GM12878 (cell line): ENCODE results near the gene PCSK6. TPM values are rescaled to one million over a fixed set of nuclear protein-coding genes. Genes with fewer than 3 reads are reported as not detected.

Source experiments
- ATAC-seq: fragments of 200-7000 bp; cut with Tn5 transposase; 3 replicates; pipeline ENCODE4 v1.9.1; 2020; ENCODE audit warnings: mild to moderate bottlenecking, moderate library complexity
- BruUV-seq: library from RNA; stranded (reverse); fragments of 400-500 nt; replicated peaks from 2 replicates; lab custom pipeline; 2021; lab: Mats Ljungman, UMichigan
- CTCF ChIA-PET: fragments of 300-600 bp; sonication (Branson Sonifier 250); formaldehyde crosslinking; extraction: SDS; loops from one replicate; lab custom pipeline; 2021; ENCODE audit warnings: inconsistent platforms; lab: Yijun Ruan, JAX
- POLR2A ChIA-PET: fragments of 350-600 bp; formaldehyde crosslinking; extraction: SDS; loops from one replicate; lab custom pipeline; 2021; ENCODE audit warnings: inconsistent platforms; lab: Charles Lee
- RAD21 ChIA-PET: fragments of 300-600 bp; sonication (Branson Sonifier 250); formaldehyde crosslinking; loops from one replicate; lab custom pipeline; 2023; ENCODE audit warnings: antibody characterized with exemption; ENCODE audit not compliant: unreplicated experiment; lab: Charles Lee
- SMC1A ChIA-PET: fragments of 300-600 bp; sonication (Branson Sonifier 250); formaldehyde crosslinking; loops from one replicate; lab custom pipeline; 2023; ENCODE audit not compliant: unreplicated experiment, uncharacterized antibody; lab: Charles Lee
- DNase-seq: peaks from one replicate; pipeline ENCODE4 v3.0.0-alpha.2; 2011; ENCODE audit warnings: low read depth, low spot score
- FAIRE-seq: peaks from 3 replicates; lab custom pipeline; 2011; peaks lifted over from hg19 to GRCh38; lab: Jason Lieb, UNC
- H2AFZ ChIP-seq: 2 replicates; pipeline ENCODE4 v1.6.0; 2011; ENCODE audit warnings: low read depth, low read length, control low read depth; ENCODE audit not compliant: control insufficient read depth
- H3K27ac ChIP-seq: 2 replicates; pipeline ENCODE4 v1.5.1; 2011; ENCODE audit warnings: control low read depth; ENCODE audit not compliant: control insufficient read depth, insufficient read depth
- H3K27me3 ChIP-seq, 2 experiments: replicated peaks in 1 of 2; 2 replicates each; pipeline versions ENCODE4 v1.6.0 to v1.6.1; 2011; ENCODE audit warnings: low read length in 1 of 2; ENCODE audit not compliant: control insufficient read depth in 2 of 2, insufficient read depth in 2 of 2
- H3K36me3 ChIP-seq, 2 experiments: 2 replicates each; pipeline ENCODE4 v1.5.1; 2011; ENCODE audit warnings: low read length in 1 of 2; ENCODE audit not compliant: control insufficient read depth in 2 of 2, insufficient read depth in 2 of 2
- H3K4me1 ChIP-seq: 2 replicates; pipeline ENCODE4 v1.6.1; 2011; ENCODE audit warnings: mild to moderate bottlenecking, low read length, moderate library complexity, mixed read lengths; ENCODE audit not compliant: control insufficient read depth, insufficient read depth
- H3K4me2 ChIP-seq: 2 replicates; pipeline ENCODE4 v1.6.0; 2011; ENCODE audit warnings: control low read depth; ENCODE audit not compliant: control insufficient read depth, insufficient read depth
- H3K4me3 ChIP-seq: fragments of 200-600 bp; sonication (generic); 2 replicates; pipeline ENCODE4 v1.5.1; 2016
- H3K79me2 ChIP-seq: 2 replicates; pipeline ENCODE4 v1.6.0; 2011; ENCODE audit warnings: low read length; ENCODE audit not compliant: control insufficient read depth, insufficient read depth
- H3K9ac ChIP-seq: 2 replicates; pipeline ENCODE4 v1.8.0; 2011; ENCODE audit warnings: low read length, control low read depth, mixed read lengths; ENCODE audit not compliant: control insufficient read depth, insufficient read depth
- H3K9me3 ChIP-seq: replicated peaks from 3 replicates; pipeline ENCODE4 v1.5.1; 2011; ENCODE audit warnings: mild to moderate bottlenecking, low read length; ENCODE audit not compliant: control insufficient read depth, insufficient read depth
- H4K20me1 ChIP-seq: 2 replicates; pipeline ENCODE4 v1.6.0; 2011; ENCODE audit not compliant: control insufficient read depth, insufficient read depth
- CBX5 ChIP-seq: sonication (generic); IDR thresholded peaks from 2 replicates; pipeline ENCODE4 v1.6.1; 2016; ENCODE audit warnings: low read depth, moderate library complexity, mild to moderate bottlenecking, inconsistent platforms
- CHD4 ChIP-seq: fragments of 200-600 bp; sonication (generic); IDR thresholded peaks from 2 replicates; pipeline ENCODE4 v1.6.1; 2016; ENCODE audit warnings: mild to moderate bottlenecking
- CTCF ChIP-seq, 3 experiments: IDR thresholded peaks in 2 of 3; conservative IDR thresholded peaks in 1 of 3; 2 replicates each; pipeline ENCODE4 v1.5.1; 2011; ENCODE audit warnings: low read depth in 3 of 3, low read length in 3 of 3, mild to moderate bottlenecking in 3 of 3, control low read depth in 2 of 3, moderate library complexity in 2 of 3, inconsistent platforms in 1 of 3, mixed read lengths in 1 of 3; ENCODE audit not compliant: control insufficient read depth in 2 of 3, insufficient read depth in 1 of 3; ENCODE audit errors: extremely low read depth in 1 of 3
- ELK1 ChIP-seq: IDR thresholded peaks from 2 replicates; pipeline ENCODE4 v1.6.1; 2012; ENCODE audit warnings: low read depth, low read length, improper control_type of control experiment
- EZH2 ChIP-seq: IDR thresholded peaks from 2 replicates; pipeline ENCODE4 v1.6.1; 2012; ENCODE audit warnings: low read depth, mild to moderate bottlenecking, control low read depth, inconsistent platforms, low read length, borderline replicate concordance; ENCODE audit not compliant: control insufficient read depth
- FOXK2 ChIP-seq: fragments of 450-650 bp; IDR thresholded peaks from 2 replicates; pipeline ENCODE4 v1.6.1; 2017; ENCODE audit warnings: mild to moderate bottlenecking, moderate library complexity
- HDAC2 ChIP-seq: fragments of 200-600 bp; sonication (generic); IDR thresholded peaks from 2 replicates; pipeline ENCODE4 v1.6.1; 2017
- JUND ChIP-seq: IDR thresholded peaks from 2 replicates; pipeline ENCODE4 v1.6.1; 2012; ENCODE audit warnings: low read depth, mild to moderate bottlenecking, low read length, improper control_type of control experiment, moderate library complexity
- MAX ChIP-seq: IDR thresholded peaks from 2 replicates; pipeline ENCODE4 v1.6.1; 2012; ENCODE audit warnings: low read depth, low read length, improper control_type of control experiment
- NFYB ChIP-seq: IDR thresholded peaks from 2 replicates; pipeline ENCODE4 v1.6.1; 2011; ENCODE audit warnings: low read depth, mild to moderate bottlenecking, low read length, improper control_type of control experiment, moderate library complexity; ENCODE audit not compliant: insufficient read depth
- NR2F1 ChIP-seq: fragments of 450-650 bp; conservative IDR thresholded peaks from 2 replicates; pipeline ENCODE4 v1.6.1; 2017; ENCODE audit warnings: mild to moderate bottlenecking
- SKIL ChIP-seq: fragments of 450-650 bp; IDR thresholded peaks from 2 replicates; pipeline ENCODE4 v1.6.1; 2017; ENCODE audit warnings: mild to moderate bottlenecking, low read depth, inconsistent platforms; ENCODE audit not compliant: poor library complexity, severe bottlenecking
- SMARCA5 ChIP-seq: fragments of 450-650 bp; IDR thresholded peaks from 2 replicates; pipeline ENCODE4 v1.6.1; 2017; ENCODE audit warnings: mild to moderate bottlenecking
- SPI1 ChIP-seq: IDR thresholded peaks from 2 replicates; pipeline ENCODE4 v1.6.1; 2011; ENCODE audit warnings: low read depth, mild to moderate bottlenecking, low read length, moderate library complexity, borderline replicate concordance; ENCODE audit not compliant: insufficient read depth
- STAT3 ChIP-seq: IDR thresholded peaks from 2 replicates; pipeline ENCODE4 v1.6.1; 2011; ENCODE audit warnings: low read depth, low read length, improper control_type of control experiment
- WGBS: methylation state at CpG from one replicate; pipeline ENCODE4 v1.1.6; 2016; ENCODE audit warnings: low lambda C conversion rate; ENCODE audit not compliant: insufficient replicate concordance, insufficient coverage; ENCODE audit errors: missing lambda C conversion rate; 5-methylcytosine and 5-hydroxymethylcytosine counted together
- in situ Hi-C: fragments of 300-500 bp; cut with MboI; formaldehyde crosslinking; loops from 9 replicates; pipeline ENCODE4 v1.14.3; 2018; ENCODE audit warnings: mixed read lengths
- intact Hi-C: fragments of 100-400 bp; cut with micrococcal nuclease; formaldehyde crosslinking; loops from one replicate; pipeline ENCODE4 v1.14.2; 2022; ENCODE audit not compliant: unreplicated experiment
- polyA plus RNA-seq, 11 experiments: library from polyadenylated mRNA; depleted of rRNA in 4 of 11; unstranded in 6 of 11; stranded (reverse) in 5 of 11; fragments of >200 nt; fragmentation: Nextera tagmentation in 4 of 11; fragmentation: Illumina TruSeq in 1 of 11; extraction: Ambion mirVana in 4 of 11; extraction: Trizol in 1 of 11; gene quantifications; 1 replicate in 1 of 11; 2 replicates in 10 of 11; pipeline versions ENCODE4 v1.2.1 to v1.2.3, GENCODE V29; 2011 to 2016; ENCODE audit warnings: inconsistent platforms in 2 of 11, missing spikeins in 2 of 11, low read depth in 1 of 11
- total RNA-seq, 4 experiments: library from RNA; depleted of rRNA in 3 of 4; stranded (reverse); fragments of >200 nt in 3 of 4; fragmentation: Illumina TruSeq in 1 of 4; extraction: Trizol in 1 of 4; gene quantifications; 2 replicates each; pipeline versions ENCODE4 v1.2.1 to v1.2.3, GENCODE V29; 2013 to 2021

PCSK6 gene
- total and polyA plus RNA-seq, 10 of the 15 experiments (the other 5 are each of a cell fraction or from before 2014, with no cell fraction given) = 0.19 to 0.67 (median 0.25) TPM; not detected in 4

- RAD21 ChIA-PET = no interaction called here
- BruUV-seq = no TSS peak
- CTCF ChIA-PET = no interaction called here
- TF ChIP-seq CHD4 (no peak), SKIL (no peak), FOXK2 (no peak), JUND (no peak), NR2F1 (no peak), EZH2 (no peak), NFYB (no peak), MAX (no peak), CBX5 (no peak), CTCF (IDR thresholded peaks at IDR 0.05 in 2 of 3, conservative IDR thresholded peaks at IDR 0.05 in 1 of 3; ENCODE audit: control insufficient read depth in 2 of 3, extremely low read depth in 1 of 3, insufficient read depth in 1 of 3, low read depth in 3 of 3, low read length in 3 of 3) (no peak), SPI1 (no peak), SMARCA5 (no peak), ELK1 (no peak), STAT3 (no peak), HDAC2 (no peak)
These were observed 35.7 kb upstream of the PCSK6 start for GRCh38 chr15:101525087-101525669.

More at GRCh38 chr15:101525087-101525669, 35.7 kb upstream of the PCSK6 start:
- no peak overlapping the region for H3K27ac ChIP-seq
- no peaks in the 10 kb centered on the region for H3K4me1 ChIP-seq
- peaks cover 0 to 8% of the 10 kb centered on the region in 2 experiments; a peak in 2 of 4 replicates for H3K27me3 ChIP-seq
- POLR2A ChIA-PET = no interaction called here
- H3K4me2 ChIP-seq = no peak overlapping the region
- no peaks in the 10 kb centered on the region for H3K36me3 ChIP-seq
- FAIRE-seq (no peak), ATAC-seq (no peak), DNase-seq (no peak)
- H3K9ac ChIP-seq = no peak overlapping the region
- intact Hi-C loops = no loop called here
- no peaks in the 10 kb centered on the region for H3K79me2 ChIP-seq
- 36% methylated on average over 10 of the region's 10 CpGs for WGBS
- H2AFZ ChIP-seq = no peak overlapping the region
- no peaks in the 10 kb centered on the region for H3K9me3 ChIP-seq
- in situ Hi-C loops = no loop called here
- no peaks in the 10 kb centered on the region; the same call in 1 of the 2 replicates for H4K20me1 ChIP-seq
- SMC1A ChIA-PET = interaction anchor here (1.2 kb wide), 1 partner anchor 9 kb away, joined by 3 read pairs; no protein-coding TSS in a partner anchor
- H3K4me3 ChIP-seq = no peak overlapping the region
